ENCODE measurements around the gene ZBTB8B.

The ZBTB8B gene

DNA sequence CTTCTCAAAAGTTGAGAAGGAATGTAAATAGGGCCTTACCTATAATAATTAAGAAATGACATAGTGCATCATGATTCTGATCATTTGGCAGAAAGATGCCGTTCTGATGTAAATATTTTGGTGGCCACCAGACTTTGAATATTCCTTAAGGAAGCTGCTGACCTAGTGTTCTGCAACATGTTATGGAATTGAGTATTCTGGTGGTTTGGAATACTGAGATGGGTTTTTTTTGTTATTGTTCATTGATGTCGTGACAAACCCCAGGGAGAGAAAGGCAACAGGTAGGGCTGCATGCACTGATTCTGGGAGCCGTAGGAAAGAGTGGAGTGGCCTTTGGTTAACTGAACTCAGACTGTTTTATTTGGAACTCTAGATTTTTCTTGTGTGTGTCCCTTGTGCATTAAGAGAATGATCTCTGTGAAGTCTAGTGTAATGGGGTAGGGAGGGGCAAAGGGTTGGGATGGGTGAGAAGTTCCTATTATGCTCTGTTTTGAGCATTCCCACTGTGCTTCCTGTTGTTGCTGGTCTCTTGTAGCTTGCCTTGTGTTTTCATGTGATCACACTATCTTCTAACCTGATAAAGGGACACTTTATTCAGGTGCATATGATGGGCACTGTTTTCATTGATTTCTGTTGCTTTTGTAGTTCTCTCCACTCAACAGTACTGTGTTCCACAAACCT is 25.0 kb downstream of the ZBTB8B start:
- DNase-seq (ENCODE audit: low spot score) (no peak), ATAC-seq (ENCODE audit: low read depth) (no peak)
- H3K4me1 ChIP-seq (ENCODE audit: insufficient read depth, poor library complexity, severe bottlenecking) = peaks cover 8% of the 10 kb centered on the region
- H3K27ac ChIP-seq (ENCODE audit: poor library complexity, severe bottlenecking) = no peak overlapping the region
- no peaks in the 10 kb centered on the region for H3K36me3 ChIP-seq (ENCODE audit: low read depth)
- no peaks in the 10 kb centered on the region for H3K27me3 ChIP-seq (ENCODE audit: insufficient read depth, poor library complexity, severe bottlenecking)
- H3K4me3 ChIP-seq (ENCODE audit: severe bottlenecking) = no peak overlapping the region
- no peaks in the 10 kb centered on the region for H3K9me3 ChIP-seq (ENCODE audit: severe bottlenecking)
- TF ChIP-seq, protein P1, sequence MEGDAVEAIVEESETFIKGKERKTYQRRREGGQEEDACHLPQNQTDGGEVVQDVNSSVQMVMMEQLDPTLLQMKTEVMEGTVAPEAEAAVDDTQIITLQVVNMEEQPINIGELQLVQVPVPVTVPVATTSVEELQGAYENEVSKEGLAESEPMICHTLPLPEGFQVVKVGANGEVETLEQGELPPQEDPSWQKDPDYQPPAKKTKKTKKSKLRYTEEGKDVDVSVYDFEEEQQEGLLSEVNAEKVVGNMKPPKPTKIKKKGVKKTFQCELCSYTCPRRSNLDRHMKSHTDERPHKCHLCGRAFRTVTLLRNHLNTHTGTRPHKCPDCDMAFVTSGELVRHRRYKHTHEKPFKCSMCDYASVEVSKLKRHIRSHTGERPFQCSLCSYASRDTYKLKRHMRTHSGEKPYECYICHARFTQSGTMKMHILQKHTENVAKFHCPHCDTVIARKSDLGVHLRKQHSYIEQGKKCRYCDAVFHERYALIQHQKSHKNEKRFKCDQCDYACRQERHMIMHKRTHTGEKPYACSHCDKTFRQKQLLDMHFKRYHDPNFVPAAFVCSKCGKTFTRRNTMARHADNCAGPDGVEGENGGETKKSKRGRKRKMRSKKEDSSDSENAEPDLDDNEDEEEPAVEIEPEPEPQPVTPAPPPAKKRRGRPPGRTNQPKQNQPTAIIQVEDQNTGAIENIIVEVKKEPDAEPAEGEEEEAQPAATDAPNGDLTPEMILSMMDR (IDR thresholded peaks at IDR 0.05; ENCODE audit: poor library complexity, severe bottlenecking) = no peak

DNA sequence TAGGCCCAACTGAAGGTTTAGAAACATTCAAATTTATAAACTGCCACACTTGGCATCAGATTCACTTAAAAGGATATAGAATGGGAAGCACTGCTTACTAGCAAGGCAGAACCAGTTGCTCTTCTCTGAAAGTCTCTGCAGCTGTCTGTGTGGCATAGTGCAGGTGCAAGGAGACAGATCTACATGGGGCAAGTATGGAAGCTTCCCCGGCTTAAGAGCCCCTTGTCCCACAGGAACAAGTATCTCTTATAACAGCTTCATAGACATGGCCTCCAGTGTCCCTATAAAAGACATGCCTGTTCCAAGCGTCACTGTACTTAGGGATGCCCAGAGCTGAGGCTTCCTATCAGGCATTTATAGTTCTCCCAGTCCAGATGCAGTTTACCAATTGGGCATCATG is 26.5 kb downstream of the ZBTB8B start:
- no peak overlapping the region for H3K27ac ChIP-seq (ENCODE audit: poor library complexity, severe bottlenecking)
- no peak overlapping the region for H3K4me3 ChIP-seq (ENCODE audit: severe bottlenecking)
- ATAC-seq (ENCODE audit: low read depth) (no peak), DNase-seq (ENCODE audit: low spot score) (no peak)
- no peaks in the 10 kb centered on the region for H3K27me3 ChIP-seq (ENCODE audit: insufficient read depth, poor library complexity, severe bottlenecking)
- H3K4me1 ChIP-seq (ENCODE audit: insufficient read depth, poor library complexity, severe bottlenecking) = peaks cover 17% of the 10 kb centered on the region
- no peaks in the 10 kb centered on the region for H3K36me3 ChIP-seq (ENCODE audit: low read depth)
- TF ChIP-seq, protein P1 (IDR thresholded peaks at IDR 0.05; ENCODE audit: poor library complexity, severe bottlenecking) = no peak
- H3K9me3 ChIP-seq (ENCODE audit: severe bottlenecking) = no peaks in the 10 kb centered on the region

DNA sequence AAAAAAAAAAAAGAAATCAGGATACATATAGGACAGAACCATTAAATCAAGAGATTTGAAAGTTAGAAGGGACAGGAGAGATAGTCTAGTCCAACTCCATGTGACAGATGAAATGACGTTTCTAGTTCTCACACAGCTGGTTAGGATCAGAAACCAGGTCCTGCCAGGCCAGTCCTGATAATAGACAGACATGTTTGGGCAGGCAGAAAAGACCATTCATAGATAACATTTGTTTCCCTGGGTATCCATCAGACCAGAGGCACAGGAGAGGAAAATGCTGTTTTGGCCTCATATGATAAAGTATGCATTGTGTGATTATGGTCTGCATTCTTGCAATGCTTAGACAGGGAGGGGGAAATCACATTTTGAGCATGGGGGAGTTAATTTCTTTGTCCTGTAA is 29.3 kb downstream of the ZBTB8B start:
- no peak for DNase-seq (ENCODE audit: low spot score)
- Histone ChIP-seq H3K4me1 (ENCODE audit: insufficient read depth, poor library complexity, severe bottlenecking) (peaks cover 21% of the 10 kb centered on the region), H3K4me3 (ENCODE audit: severe bottlenecking) (no peak overlapping the region), H3K9me3 (ENCODE audit: severe bottlenecking) (no peaks in the 10 kb centered on the region), H3K27me3 (ENCODE audit: insufficient read depth, poor library complexity, severe bottlenecking) (no peaks in the 10 kb centered on the region), H3K27ac (ENCODE audit: poor library complexity, severe bottlenecking) (no peak overlapping the region), H3K36me3 (ENCODE audit: low read depth) (no peaks in the 10 kb centered on the region)
- TF ChIP-seq, protein P1 (IDR thresholded peaks at IDR 0.05; ENCODE audit: poor library complexity, severe bottlenecking) = no peak
- peak; percentile 49; the same call in 2 of the 3 replicates for ATAC-seq (ENCODE audit: low read depth)

DNA sequence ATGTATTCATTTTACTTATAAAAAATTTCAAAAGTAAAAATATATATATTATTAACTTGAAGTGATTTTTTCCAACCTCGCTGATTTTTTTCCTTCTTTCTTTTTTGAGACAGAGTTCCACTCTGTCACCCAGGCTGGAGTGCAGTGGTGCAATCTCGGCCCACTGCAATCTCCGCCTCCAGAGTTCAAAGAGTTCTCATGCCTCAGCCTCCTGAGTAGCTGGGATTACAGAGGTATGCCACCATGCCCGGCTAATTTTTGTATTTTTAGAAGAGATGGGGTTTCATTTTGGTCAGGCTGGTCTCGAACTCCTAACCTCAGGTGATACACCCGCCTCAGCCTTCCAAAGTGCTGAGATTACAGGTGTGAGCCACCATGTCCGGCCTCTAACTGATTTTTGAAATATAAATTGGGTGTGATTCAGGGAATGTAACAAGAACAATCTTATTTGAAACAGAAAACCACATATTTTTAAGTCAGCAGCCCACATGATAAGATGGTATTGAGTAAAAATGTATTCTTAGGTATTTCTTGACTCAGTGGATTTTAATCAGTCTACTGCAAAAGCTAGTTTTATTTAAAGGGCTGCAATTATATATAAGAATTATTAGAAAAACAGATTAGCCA is 30.0 kb downstream of the ZBTB8B start:
- Histone ChIP-seq H3K36me3 (ENCODE audit: low read depth) (no peaks in the 10 kb centered on the region), H3K27me3 (ENCODE audit: insufficient read depth, poor library complexity, severe bottlenecking) (no peaks in the 10 kb centered on the region), H3K27ac (ENCODE audit: poor library complexity, severe bottlenecking) (no peak overlapping the region), H3K9me3 (ENCODE audit: severe bottlenecking) (no peaks in the 10 kb centered on the region), H3K4me1 (ENCODE audit: insufficient read depth, poor library complexity, severe bottlenecking) (peaks cover 21% of the 10 kb centered on the region), H3K4me3 (ENCODE audit: severe bottlenecking) (no peak overlapping the region)
- ATAC-seq (ENCODE audit: low read depth) = no peak
- TF ChIP-seq, protein P1 (IDR thresholded peaks at IDR 0.05; ENCODE audit: poor library complexity, severe bottlenecking) = no peak
- DNase-seq (ENCODE audit: low spot score) = no peak

DNA sequence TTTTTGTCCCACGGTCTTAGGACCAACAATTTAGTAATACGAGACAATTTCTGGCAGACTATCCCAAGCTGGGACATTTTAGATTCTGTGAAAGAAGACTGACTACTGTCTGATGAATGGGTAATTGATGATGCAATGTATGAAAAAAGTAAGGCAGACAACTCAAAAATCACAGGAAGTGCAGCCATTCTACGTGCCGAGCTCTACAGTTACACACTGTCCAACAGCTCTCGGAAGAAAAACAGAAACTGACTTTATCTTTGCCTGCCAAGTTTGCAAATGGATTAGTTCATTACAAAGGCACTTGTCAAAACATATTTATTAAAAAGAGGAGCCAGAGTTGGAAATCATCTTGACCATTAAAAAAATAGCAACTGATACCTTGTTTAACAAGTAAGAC is 31.3 kb downstream of the ZBTB8B start:
- H3K4me3 ChIP-seq (ENCODE audit: severe bottlenecking) = peak overlapping the region; percentile 3
- no peak for DNase-seq (ENCODE audit: low spot score)
- no peak for ATAC-seq (ENCODE audit: low read depth)
- peak overlapping the region; percentile 8 for H3K27ac ChIP-seq (ENCODE audit: poor library complexity, severe bottlenecking)
- no peaks in the 10 kb centered on the region for H3K36me3 ChIP-seq (ENCODE audit: low read depth)
- TF ChIP-seq, protein P1 (IDR thresholded peaks at IDR 0.05; ENCODE audit: poor library complexity, severe bottlenecking) = no peak
- no peaks in the 10 kb centered on the region for H3K9me3 ChIP-seq (ENCODE audit: severe bottlenecking)
- no peaks in the 10 kb centered on the region for H3K27me3 ChIP-seq (ENCODE audit: insufficient read depth, poor library complexity, severe bottlenecking)
- peaks cover 21% of the 10 kb centered on the region for H3K4me1 ChIP-seq (ENCODE audit: insufficient read depth, poor library complexity, severe bottlenecking)
